BLaER1 treated with 17β-estradiol and CSF1 and Interleukin-3, amounts not matched to agents 10 nM and 100 nM (cell line): ENCODE measurements around the gene OR3A3.
"Not testable (repeated sequence)": the region's sequence is repeated elsewhere in the genome, so short reads cannot be mapped to it uniquely, and the experiment has no call there.

Experiments
- H3K27ac ChIP-seq, 11 experiments: shearing (Covaris generic); formaldehyde crosslinking; 2 replicates each; pipeline ENCODE4 v1.8.1; 2022
- H3K27me3 ChIP-seq, 11 experiments: shearing (Covaris generic); formaldehyde crosslinking; 2 replicates each; pipeline ENCODE4 v1.8.1; 2022
- H3K36me3 ChIP-seq, 11 experiments: shearing (Covaris generic); formaldehyde crosslinking; 2 replicates each; pipeline ENCODE4 v1.8.1; 2022
- H3K4me1 ChIP-seq, 10 experiments: shearing (Covaris generic); formaldehyde crosslinking; 2 replicates each; pipeline ENCODE4 v1.8.1; 2022
- H3K4me2 ChIP-seq, 11 experiments: shearing (Covaris generic); formaldehyde crosslinking; 2 replicates each; pipeline ENCODE4 v1.8.1; 2022
- H3K4me3 ChIP-seq, 10 experiments: shearing (Covaris generic); formaldehyde crosslinking; 2 replicates each; pipeline ENCODE4 v1.8.1; 2022
- H3K9ac ChIP-seq, 11 experiments: shearing (Covaris generic); formaldehyde crosslinking; 2 replicates each; pipeline ENCODE4 v1.8.1; 2022
- H3K9me3 ChIP-seq, 11 experiments: shearing (Covaris generic); formaldehyde crosslinking; replicated peaks in 1 of 11; 2 replicates each; pipeline ENCODE4 v1.8.1; 2022
- H4K20me1 ChIP-seq, 11 experiments: shearing (Covaris generic); formaldehyde crosslinking; 2 replicates each; pipeline ENCODE4 v1.8.1; 2022
- Cebpa-rat ChIP-seq, 11 experiments: shearing (Covaris generic); IDR thresholded peaks; 2 replicates each; pipeline ENCODE4 v1.8.1; 2022

OR3A3 gene

GRCh38 chr17:3448059-3448665 lies 37.0 kb downstream of the OR3A3 start:
- Histone ChIP-seq H3K27me3 (no peaks in the 10 kb centered on the region), H3K4me3 (no peak overlapping the region), H3K27ac (peak overlapping the region in 1 of 11 experiments; percentile 0; a peak in 1 of 22 replicates), H3K9me3 (peaks cover 0 to 11% (median 0%) of the 10 kb centered on the region in 11 experiments; a peak in 3 of 22 replicates), H3K4me1 (peaks cover 0 to 30% (median 2%) of the 10 kb centered on the region in 10 experiments; a peak in 8 of 20 replicates), H3K36me3 (no peaks in the 10 kb centered on the region), H4K20me1 (no peaks in the 10 kb centered on the region), H3K9ac (no peak overlapping the region), H3K4me2 (peak overlapping the region in 2 of 11 experiments; percentile 3 to 12; a peak in 1 of 22 replicates)
- TF ChIP-seq Cebpa-rat (IDR thresholded peaks at IDR 0.05), result no peak

DNA sequence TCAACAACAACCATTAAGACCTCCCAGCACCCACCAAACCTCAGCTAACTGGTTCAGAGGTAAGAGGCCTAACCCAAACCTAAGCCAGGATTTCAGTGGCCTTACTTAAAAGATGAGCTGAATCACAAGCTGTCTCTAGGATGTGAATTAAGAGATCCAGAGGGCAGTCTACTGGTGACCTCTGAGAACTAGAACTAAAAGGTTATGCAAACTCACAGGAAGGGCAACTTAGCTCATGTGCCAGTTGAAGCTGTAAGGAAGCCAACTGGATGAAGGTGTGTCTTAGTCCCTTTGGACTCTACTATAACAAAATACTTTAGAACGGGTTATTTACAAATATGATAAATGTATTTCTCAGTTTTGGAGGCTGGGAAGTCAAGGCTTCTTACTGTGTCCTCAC lies 55.2 kb downstream of the OR3A3 start:
- H3K9me3 ChIP-seq, result peaks cover under 1 to 10% (median 4%) of the 10 kb centered on the region in 11 experiments; a peak in 19 of 22 replicates
- H3K4me3 ChIP-seq, H3K36me3 ChIP-seq, H3K4me2 ChIP-seq, H3K27me3 ChIP-seq, H3K9ac ChIP-seq, H3K27ac ChIP-seq, H3K4me1 ChIP-seq, H4K20me1 ChIP-seq: not testable (repeated sequence)

DNA sequence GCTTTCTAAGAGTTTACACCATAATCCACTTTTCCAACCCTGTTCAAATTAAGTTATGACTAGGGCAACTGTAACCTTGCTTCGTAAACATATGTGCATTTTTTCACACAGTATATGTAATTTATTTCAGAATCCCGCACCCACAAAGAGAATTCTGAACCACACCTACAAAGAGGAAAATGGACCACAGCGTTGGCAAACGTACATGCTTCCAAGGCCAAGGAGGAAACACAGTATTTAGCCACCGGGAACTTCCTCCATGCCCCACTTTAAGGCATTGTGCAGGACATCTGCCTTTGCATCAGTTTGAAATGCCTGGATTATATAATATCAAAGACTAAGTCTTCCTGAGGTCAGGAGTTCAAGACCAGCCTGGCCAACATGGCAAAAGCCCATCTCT lies 58.4 kb downstream of the OR3A3 start:
- H4K20me1 ChIP-seq, result no peaks in the 10 kb centered on the region
- H3K4me3 ChIP-seq, result no peak overlapping the region
- no peak overlapping the region for H3K27ac ChIP-seq
- H3K9ac ChIP-seq, result no peak overlapping the region
- no peak for TF ChIP-seq Cebpa-rat (IDR thresholded peaks at IDR 0.05)
- peaks cover 10 to 15% (median 13%) of the 10 kb centered on the region in 11 experiments; a peak in 21 of 22 replicates for H3K9me3 ChIP-seq
- no peak overlapping the region for H3K4me2 ChIP-seq
- peaks cover 0 to 5% (median 0%) of the 10 kb centered on the region in 10 experiments; a peak in 1 of 20 replicates for H3K4me1 ChIP-seq
- H3K36me3 ChIP-seq, result no peaks in the 10 kb centered on the region
- no peaks in the 10 kb centered on the region for H3K27me3 ChIP-seq

- no peaks in the 10 kb centered on the region for H4K20me1 ChIP-seq
Measured at GRCh38 chr17:3471599-3471998, 60.4 kb downstream of the OR3A3 start, which contains the start of gene SPATA22. Gene SPATA22 (minus strand): TSS chr17:3471819. CDS start chr17:3469325, 2,494 bp downstream.

DNA sequence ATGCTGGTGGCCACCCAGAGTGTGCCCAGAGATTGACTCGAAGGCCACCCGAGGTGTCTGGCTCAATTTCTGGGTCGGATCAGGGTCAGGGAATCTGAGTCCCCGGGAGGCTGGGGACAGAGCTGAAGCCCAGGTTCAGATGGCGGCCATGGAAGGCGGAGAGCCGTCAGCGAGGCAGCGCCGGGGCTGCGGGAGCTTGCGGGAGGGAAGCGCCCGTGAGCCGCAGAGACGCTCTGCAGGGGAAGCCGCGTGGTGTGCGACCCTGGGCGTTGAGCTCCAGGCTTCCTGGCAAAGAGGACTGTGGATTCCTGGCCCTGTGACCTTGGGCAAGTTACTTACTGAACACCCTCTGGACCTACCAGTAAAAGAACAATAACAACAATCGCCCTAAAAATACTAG lies 61.0 kb downstream of the OR3A3 start:
- H3K4me3 ChIP-seq, result no peak overlapping the region
- peaks cover 10 to 15% (median 13%) of the 10 kb centered on the region in 11 experiments; a peak in 21 of 22 replicates for H3K9me3 ChIP-seq
- H3K27me3 ChIP-seq, result no peaks in the 10 kb centered on the region
- H3K27ac ChIP-seq, result no peak overlapping the region
- H4K20me1 ChIP-seq, result no peaks in the 10 kb centered on the region
- H3K4me2 ChIP-seq, result no peak overlapping the region
- H3K4me1 ChIP-seq, result peaks cover 0 to 5% (median 0%) of the 10 kb centered on the region in 10 experiments; a peak in 1 of 20 replicates
- TF ChIP-seq Cebpa-rat (IDR thresholded peaks at IDR 0.05), result no peak
- no peaks in the 10 kb centered on the region for H3K36me3 ChIP-seq
- H3K9ac ChIP-seq, result no peak overlapping the region

More at GRCh38 chr17:3471599-3471998, 60.4 kb downstream of the OR3A3 start, which contains the start of gene SPATA22:
- H3K9ac ChIP-seq, result no peak within 1 kb of the TSS
- H3K4me1 ChIP-seq, result peaks cover 0 to 5% (median 0%) of the 10 kb centered on the region in 10 experiments; a peak in 1 of 20 replicates
- no peak within 1 kb of the TSS for H3K27ac ChIP-seq
- H3K4me3 ChIP-seq, result no peak within 1 kb of the TSS
- no peak for TF ChIP-seq Cebpa-rat (IDR thresholded peaks at IDR 0.05)
- no peaks in the 10 kb centered on the region for H3K36me3 ChIP-seq
- H3K4me2 ChIP-seq, result no peak within 1 kb of the TSS
- H3K27me3 ChIP-seq, result no peaks in the 10 kb centered on the region
- H3K9me3 ChIP-seq, result peaks cover 10 to 15% (median 13%) of the 10 kb centered on the region in 11 experiments; a peak in 21 of 22 replicates
